Uterus (tissue), 4 donors: ENCODE measurements around the gene MMRN2. TPM values are rescaled to one million over a fixed set of nuclear protein-coding genes. Genes with fewer than 3 reads are reported as not detected.

Experiments
- DNase-seq, 2 donors: peaks; one replicate each; pipeline ENCODE4 v3.0.0-alpha.2; 2019 to 2020
- H3K27ac ChIP-seq, 2 donors: fragments of 200-600 bp; sonication (generic); 1 replicate in 1 of 2; 2 replicates in 1 of 2; pipeline ENCODE4 v1.5.1; 2016 to 2018
- H3K27me3 ChIP-seq, 2 donors: fragments of 200-600 bp; sonication (generic); one replicate each; pipeline ENCODE4 v1.5.1; 2018 to 2019; ENCODE audit warnings: control low read depth in 1 of 2
- H3K36me3 ChIP-seq, 2 donors: fragments of 200-600 bp; sonication (generic); one replicate each; pipeline ENCODE4 v1.5.1; 2019; ENCODE audit warnings: control low read depth in 1 of 2
- H3K4me1 ChIP-seq, 2 donors: fragments of 200-600 bp; sonication (generic); one replicate each; pipeline ENCODE4 v1.5.1; 2018 to 2019; ENCODE audit warnings: control low read depth in 1 of 2
- H3K4me3 ChIP-seq, 2 donors: fragments of 200-600 bp; sonication (generic); 1 replicate in 1 of 2; 2 replicates in 1 of 2; pipeline ENCODE4 v1.5.1; 2018 to 2019; ENCODE audit warnings: mild to moderate bottlenecking in 1 of 2
- H3K9me3 ChIP-seq, 2 donors: fragments of 200-600 bp; sonication (generic); one replicate each; pipeline ENCODE4 v1.5.1; 2019; ENCODE audit warnings: control low read depth in 1 of 2
- POLR2A ChIP-seq, 2 donors: fragments of 450-650 bp; IDR thresholded peaks; one replicate each; pipeline ENCODE4 v1.6.1; 2016; ENCODE audit warnings: antibody characterized with exemption in 2 of 2, mild to moderate bottlenecking in 1 of 2, moderate library complexity in 1 of 2
- intact Hi-C: fragments of 100-400 bp; cut with DNase I; formaldehyde crosslinking; loops from one replicate; pipeline ENCODE4 v1.15.1; 2023; ENCODE audit warnings: low total_unique reads
- total RNA-seq, 4 donors: library from RNA; depleted of rRNA in 3 of 4; stranded (reverse); fragments of >200 nt in 3 of 4; gene quantifications; one replicate each; pipeline versions ENCODE4 v1.1.0 to v1.2.4, GENCODE V29; 2014 to 2023
- TF ChIP-seq, protein P1 (sequence below), 4 experiments: fragments of 200-600 bp in 2 of 4; fragments of 450-650 bp in 2 of 4; sonication (generic) in 2 of 4; IDR thresholded peaks; one replicate each; pipeline ENCODE4 v1.5.1; 2016 to 2019; ENCODE audit warnings: antibody characterized with exemption in 4 of 4, mild to moderate bottlenecking in 2 of 4, moderate library complexity in 1 of 4
- donor health status: DM: yes; HTN: yes; CAD: no.

MMRN2 gene
- total RNA-seq, 4 donors from 2014 or later, result 45.0 to 133 (median 74.2) TPM

DNA sequence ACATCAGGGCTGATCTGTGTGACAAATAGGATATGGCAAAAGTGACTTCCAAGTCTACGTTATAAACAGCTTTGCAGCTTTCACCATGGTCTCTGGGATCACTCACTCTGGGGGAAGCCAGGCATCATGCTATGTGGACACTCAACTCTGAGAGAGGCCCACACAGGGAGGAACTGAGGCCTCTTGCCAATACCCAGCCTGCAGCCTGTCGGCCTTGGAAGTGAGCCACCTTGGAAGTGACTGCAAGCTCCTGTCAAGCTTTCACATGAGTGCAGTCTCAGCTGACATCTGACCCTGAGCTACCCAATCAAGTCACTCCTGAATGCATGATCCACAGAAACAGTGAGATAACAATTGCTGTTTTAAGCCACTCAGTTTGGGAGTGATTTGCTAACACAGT is 56.5 kb downstream of the MMRN2 start:
- H3K4me3 ChIP-seq, result no peak overlapping the region
- H3K27me3 ChIP-seq, result no peaks in the 10 kb centered on the region
- peaks cover 0 to 4% of the 10 kb centered on the region in 2 donors for H3K4me1 ChIP-seq
- H3K36me3 ChIP-seq, result no peaks in the 10 kb centered on the region
- H3K9me3 ChIP-seq, result no peaks in the 10 kb centered on the region
- DNase-seq, result peak; percentile 35 to 57
- no peak for TF ChIP-seq POLR2A (IDR thresholded peaks at IDR 0.05)
- TF ChIP-seq, protein P1, sequence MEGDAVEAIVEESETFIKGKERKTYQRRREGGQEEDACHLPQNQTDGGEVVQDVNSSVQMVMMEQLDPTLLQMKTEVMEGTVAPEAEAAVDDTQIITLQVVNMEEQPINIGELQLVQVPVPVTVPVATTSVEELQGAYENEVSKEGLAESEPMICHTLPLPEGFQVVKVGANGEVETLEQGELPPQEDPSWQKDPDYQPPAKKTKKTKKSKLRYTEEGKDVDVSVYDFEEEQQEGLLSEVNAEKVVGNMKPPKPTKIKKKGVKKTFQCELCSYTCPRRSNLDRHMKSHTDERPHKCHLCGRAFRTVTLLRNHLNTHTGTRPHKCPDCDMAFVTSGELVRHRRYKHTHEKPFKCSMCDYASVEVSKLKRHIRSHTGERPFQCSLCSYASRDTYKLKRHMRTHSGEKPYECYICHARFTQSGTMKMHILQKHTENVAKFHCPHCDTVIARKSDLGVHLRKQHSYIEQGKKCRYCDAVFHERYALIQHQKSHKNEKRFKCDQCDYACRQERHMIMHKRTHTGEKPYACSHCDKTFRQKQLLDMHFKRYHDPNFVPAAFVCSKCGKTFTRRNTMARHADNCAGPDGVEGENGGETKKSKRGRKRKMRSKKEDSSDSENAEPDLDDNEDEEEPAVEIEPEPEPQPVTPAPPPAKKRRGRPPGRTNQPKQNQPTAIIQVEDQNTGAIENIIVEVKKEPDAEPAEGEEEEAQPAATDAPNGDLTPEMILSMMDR (IDR thresholded peaks at IDR 0.05), result no peak
- intact Hi-C loops, result no loop called here
- peak overlapping the region in 1 of 2 donors; percentile 11 for H3K27ac ChIP-seq

- Histone ChIP-seq H3K27ac (peak overlapping the region; percentile 26 to 30), H3K9me3 (no peaks in the 10 kb centered on the region), H3K4me1 (peaks cover 0 to 4% of the 10 kb centered on the region in 2 donors), H3K27me3 (no peaks in the 10 kb centered on the region), H3K36me3 (no peaks in the 10 kb centered on the region), H3K4me3 (no peak overlapping the region)
- DNase-seq, result peak; percentile 63 to 78
- intact Hi-C loops, result loop anchor here (5.0 kb wide), 1 partner anchor 192 kb away; no protein-coding TSS in a partner anchor
- TF ChIP-seq, protein P1 (IDR thresholded peaks at IDR 0.05), result peak; percentile 75 to 86 (median 80)
- TF ChIP-seq POLR2A (IDR thresholded peaks at IDR 0.05), result no peak
Observed at GRCh38 chr10:86899670-86900276, 57.6 kb downstream of the MMRN2 start.

- H3K27me3 ChIP-seq, result no peaks in the 10 kb centered on the region
- H3K4me1 ChIP-seq, result peaks cover 0 to 4% of the 10 kb centered on the region in 2 donors
- no peaks in the 10 kb centered on the region for H3K36me3 ChIP-seq
- DNase-seq, result no peak
- no peak overlapping the region for H3K4me3 ChIP-seq
- H3K27ac ChIP-seq, result peak overlapping the region; percentile 26 to 30
- intact Hi-C loops, result loop anchor here (5.0 kb wide), 1 partner anchor 192 kb away; no protein-coding TSS in a partner anchor
- no peak for TF ChIP-seq POLR2A (IDR thresholded peaks at IDR 0.05)
- TF ChIP-seq, protein P1 (IDR thresholded peaks at IDR 0.05), result no peak
- no peaks in the 10 kb centered on the region for H3K9me3 ChIP-seq
Observed at GRCh38 chr10:86899132-86899531, 58.3 kb downstream of the MMRN2 start.

- Histone ChIP-seq H3K4me1 (peaks cover 0 to 4% of the 10 kb centered on the region in 2 donors), H3K9me3 (no peaks in the 10 kb centered on the region), H3K36me3 (no peaks in the 10 kb centered on the region), H3K4me3 (no peak overlapping the region), H3K27ac (peak overlapping the region in 1 of 2 donors; percentile 1), H3K27me3 (no peaks in the 10 kb centered on the region)
- intact Hi-C loops, result loop anchor here (5.0 kb wide), 1 partner anchor 191 kb away; no protein-coding TSS in a partner anchor
- TF ChIP-seq POLR2A (IDR thresholded peaks at IDR 0.05), result no peak
- TF ChIP-seq, protein P1 (IDR thresholded peaks at IDR 0.05), result no peak
- DNase-seq, result no peak
Observed at GRCh38 chr10:86898511-86898910, 58.9 kb downstream of the MMRN2 start.

DNA sequence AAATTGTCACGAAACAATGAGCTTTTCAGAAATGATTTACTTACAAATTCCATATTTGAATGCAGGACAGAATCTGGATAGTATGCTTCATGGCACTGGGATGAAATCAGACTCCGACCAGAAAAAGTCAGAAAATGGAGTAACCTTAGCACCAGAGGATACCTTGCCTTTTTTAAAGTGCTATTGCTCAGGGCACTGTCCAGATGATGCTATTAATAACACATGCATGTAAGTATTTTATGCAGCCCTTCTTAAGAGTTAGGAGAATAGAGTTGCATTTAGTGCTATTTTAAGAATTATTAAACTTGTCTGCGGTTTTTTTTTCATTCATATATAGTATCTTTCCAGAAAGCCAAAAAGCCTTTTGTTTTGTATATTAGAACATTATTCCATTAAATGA is 67.4 kb downstream of the MMRN2 start:
- Histone ChIP-seq H3K4me1 (no peaks in the 10 kb centered on the region), H3K4me3 (no peak overlapping the region), H3K36me3 (no peaks in the 10 kb centered on the region), H3K27me3 (no peaks in the 10 kb centered on the region), H3K27ac (no peak overlapping the region), H3K9me3 (no peaks in the 10 kb centered on the region)
- intact Hi-C loops, result no loop called here
- DNase-seq, result no peak
- TF ChIP-seq, protein P1 (IDR thresholded peaks at IDR 0.05), result no peak
- TF ChIP-seq POLR2A (IDR thresholded peaks at IDR 0.05), result no peak
